ENCODE data around the gene MSH5.

Gene MSH5

GRCh38 chr6:31713465-31713864 is 26.3 kb upstream of the MSH5 start:
- no peak for DNase-seq

GRCh38 chr6:31713991-31714684 is 25.7 kb upstream of the MSH5 start:
- DNase-seq, result no peak

GRCh38 chr6:31715022-31715958 is 24.5 kb upstream of the MSH5 start, which contains the start of gene LY6G6D:
TSS of gene LY6G6D (plus strand) at chr6:31715348. CDS start at chr6:31715356, 8 bp downstream.
- no peak for DNase-seq

DNA sequence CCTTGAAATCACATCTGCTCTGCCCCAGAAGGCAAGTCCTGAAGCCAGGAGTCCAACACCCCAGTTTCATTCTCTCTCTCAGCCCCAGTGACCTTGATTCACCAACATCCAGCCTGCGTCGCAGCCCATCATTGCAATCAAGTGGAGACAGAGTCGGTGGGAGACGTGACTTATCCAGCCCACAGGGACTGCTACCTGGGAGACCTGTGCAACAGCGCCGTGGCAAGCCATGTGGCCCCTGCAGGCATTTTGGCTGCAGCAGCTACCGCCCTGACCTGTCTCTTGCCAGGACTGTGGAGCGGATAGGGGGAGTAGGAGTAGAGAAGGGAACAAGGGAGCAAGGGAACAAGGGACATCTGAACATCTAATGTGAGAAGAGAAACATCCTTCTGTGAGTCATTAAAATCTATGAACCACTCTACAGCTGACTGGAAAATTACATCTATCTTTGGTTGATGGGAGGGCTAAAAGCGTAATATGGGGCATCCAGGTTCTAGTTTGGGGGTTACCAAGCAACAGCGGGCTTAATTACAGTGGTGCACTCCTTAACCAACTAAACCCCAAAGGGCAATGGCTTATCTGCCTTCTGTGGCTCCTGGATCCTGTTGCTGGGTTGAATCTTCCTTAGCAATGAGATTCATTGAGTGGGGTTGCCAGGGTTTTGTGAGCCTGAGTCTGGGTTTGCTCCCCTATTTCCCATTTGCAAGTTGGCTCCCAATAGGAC is 22.1 kb upstream of the MSH5 start:
- no peak for DNase-seq

- DNase-seq, result no peak
Observed at GRCh38 chr6:31718265-31718664, 21.5 kb upstream of the MSH5 start.

DNA sequence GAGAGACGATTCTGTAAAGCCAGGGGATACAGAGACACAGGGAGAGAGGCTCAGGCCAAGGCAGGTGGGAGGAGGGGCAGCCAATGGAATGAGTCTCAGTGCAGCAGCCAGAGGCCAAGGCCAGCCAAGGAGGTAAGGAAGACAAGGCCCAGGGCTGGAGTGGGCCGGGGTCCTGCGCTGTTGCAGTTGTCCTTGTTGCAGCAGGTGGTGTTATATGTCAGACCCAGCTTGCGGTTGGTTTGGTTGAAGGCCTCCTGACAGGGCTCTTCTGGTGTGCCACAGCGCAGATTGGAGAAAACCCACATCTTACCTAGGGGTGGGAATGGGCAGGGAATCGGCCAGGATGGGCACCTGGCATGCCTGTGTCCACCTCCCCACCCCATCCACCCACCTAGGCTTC is 20.8 kb upstream of the MSH5 start:
- DNase-seq, result no peak

- no peak for DNase-seq
Observed at GRCh38 chr6:31720196-31720770, 19.5 kb upstream of the MSH5 start.

DNA sequence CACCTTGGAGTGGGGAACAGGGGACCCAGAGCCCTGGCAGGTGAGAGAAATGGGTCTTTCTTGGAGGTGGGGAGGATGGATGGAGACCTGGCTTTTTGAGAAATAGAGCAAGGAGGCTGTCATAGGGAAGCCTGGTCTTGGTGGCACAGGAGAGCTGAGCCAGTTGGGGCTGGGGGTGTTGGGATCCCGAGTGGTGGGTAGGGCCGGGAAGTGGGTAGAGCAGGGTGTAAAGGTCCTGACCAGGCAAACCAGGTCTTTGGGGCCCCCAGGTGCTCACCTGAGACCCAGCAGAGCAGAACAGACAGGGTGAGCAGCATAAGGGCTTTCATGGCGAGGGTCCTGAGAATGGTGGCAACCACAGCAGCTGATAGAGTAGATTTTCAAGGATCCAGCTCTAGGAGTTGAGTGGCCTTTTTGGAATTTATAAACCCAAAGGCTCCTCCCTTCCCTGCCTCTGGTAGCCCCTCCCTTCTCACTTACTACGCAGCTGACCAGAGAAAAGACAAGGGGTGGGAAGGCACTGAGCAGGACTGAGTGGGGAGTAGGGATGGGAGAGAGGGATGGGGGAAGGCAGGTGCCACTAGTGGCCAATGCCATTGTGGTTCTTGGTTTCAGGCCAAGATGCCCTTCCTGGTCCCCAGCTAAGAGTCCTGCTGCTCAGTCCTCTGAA is 18.3 kb upstream of the MSH5 start, which contains the start of gene LY6G6C:
LY6G6C (minus strand) TSS at position 396 of the 670 bp plus-strand sequence; CDS start at position 329, 67 bp downstream.
- DNase-seq, result no peak

DNA sequence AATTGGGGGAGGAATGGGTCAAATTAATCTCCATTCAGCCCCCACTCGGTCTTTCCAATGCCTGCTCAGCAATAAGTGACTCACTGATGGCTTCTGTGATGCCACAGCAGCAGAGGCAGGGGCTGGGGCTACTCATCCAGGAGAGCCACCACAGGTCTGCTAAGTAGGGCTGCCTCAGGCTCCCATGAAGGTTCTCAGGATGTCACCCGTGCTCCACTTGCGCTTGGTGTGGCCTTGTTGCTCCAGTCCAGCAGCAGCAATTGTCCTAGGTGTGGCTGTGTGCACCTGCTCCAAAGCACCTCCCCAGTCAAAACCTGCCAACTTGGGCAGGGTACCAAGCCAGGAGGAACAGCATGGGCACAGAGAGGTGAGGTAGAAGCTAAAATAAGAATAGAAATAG is 17.6 kb upstream of the MSH5 start:
- DNase-seq, result no peak

DNA sequence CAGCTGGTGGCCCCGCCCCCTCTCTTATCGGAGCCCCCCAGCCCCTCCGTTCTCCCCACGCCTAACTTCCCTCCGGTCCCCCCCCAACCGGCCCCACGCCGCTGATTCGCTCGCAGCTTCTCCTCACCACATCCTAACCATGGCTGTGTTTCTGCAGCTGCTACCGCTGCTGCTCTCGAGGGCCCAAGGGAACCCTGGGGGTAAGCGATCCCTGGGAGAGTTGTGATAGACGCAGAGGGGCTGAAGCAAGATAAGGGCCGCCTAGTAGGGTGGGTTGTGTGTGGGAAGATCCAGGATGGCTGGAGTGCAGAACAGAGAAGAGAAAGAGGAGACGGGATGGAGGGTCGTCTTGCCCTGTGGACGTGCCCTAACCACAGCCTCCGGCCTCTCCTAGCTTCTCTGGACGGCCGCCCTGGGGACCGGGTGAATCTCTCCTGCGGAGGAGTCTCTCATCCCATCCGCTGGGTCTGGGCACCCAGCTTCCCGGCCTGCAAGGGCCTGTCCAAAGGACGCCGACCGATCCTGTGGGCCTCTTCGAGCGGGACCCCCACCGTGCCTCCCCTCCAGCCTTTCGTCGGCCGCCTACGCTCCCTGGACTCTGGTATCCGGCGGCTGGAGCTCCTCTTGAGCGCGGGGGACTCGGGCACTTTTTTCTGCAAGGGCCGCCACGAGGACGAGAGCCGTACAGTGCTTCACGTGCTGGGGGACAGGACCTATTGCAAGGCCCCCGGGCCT is 16.4 kb upstream of the MSH5 start, which contains the start of gene MPIG6B:
MPIG6B (plus strand) TSS at position 129 of the 735 bp plus-strand sequence; CDS start at position 140, 11 bp downstream.
- no peak for DNase-seq

DNA sequence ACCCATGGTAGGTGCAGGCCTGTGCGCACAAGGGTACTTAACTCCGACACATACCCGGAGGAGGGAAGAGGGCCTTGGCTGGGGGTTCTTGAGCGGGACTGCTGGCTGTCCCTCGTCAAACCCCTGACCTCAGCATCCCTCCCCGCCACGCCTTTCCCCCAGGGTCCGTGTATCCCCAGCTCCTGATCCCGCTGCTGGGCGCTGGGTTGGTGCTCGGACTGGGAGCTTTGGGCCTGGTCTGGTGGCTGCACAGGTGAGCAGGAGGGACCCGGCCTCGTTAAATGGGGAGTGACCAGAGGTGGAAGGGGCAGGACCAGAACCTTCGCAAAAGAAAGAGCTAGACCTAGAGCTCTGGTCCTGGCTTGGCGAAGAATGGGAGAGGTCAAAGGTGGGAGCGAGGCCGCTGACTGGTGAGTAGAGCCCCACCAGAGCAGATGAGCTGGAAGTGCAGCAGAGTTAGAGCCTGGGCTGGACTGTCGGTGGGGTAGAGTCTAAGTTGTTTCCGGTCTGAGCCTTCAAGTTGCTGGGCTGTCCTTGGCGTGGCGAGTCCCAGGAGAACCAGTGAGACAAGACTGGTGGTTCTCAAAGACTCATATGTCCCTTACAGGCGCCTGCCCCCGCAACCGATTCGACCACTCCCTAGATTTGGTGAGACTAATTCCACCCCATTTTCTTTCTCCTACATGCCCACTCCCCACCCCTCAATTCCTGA is 15.7 kb upstream of the MSH5 start:
- no peak for DNase-seq

DNA sequence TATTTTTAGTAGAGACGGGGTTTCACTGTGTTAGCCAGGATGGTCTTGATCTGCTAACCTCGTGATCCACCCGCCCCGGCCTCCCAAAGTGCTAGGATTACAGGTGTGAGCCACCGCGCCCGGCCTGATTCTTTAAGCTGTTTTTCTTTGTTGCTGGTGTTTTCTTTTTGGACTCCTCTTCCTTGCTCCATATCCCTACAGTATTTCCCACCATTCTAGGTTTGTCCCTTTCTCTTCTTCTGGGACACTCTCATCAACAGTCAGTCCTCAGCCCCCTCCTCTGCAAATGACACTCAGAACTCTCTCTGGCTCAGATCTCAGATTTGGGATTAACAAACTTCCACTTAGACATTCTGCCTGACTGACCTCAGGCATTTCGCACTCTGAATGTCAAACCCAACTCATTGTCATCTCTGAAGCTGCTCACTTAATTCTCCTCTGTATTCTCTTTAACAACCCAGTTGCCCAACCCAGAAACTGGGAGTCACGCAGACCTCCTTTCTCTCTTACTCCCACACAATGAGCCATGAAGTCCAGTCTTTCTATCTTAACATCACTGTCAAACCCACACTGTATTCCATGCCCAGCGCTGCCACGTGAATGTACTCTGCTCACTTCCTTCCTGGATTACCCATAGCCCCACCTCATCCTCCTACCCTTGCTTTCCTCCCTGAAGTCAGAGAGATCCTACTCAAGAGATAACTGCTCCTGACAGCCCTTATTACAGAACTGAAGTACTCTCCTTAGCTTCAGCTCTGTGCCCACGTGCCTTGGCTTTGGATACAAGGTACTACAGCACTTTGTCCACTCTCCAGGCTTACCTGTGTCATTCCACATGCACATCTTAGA is 14.1 kb upstream of the MSH5 start:
- DNase-seq, result no peak

DNA sequence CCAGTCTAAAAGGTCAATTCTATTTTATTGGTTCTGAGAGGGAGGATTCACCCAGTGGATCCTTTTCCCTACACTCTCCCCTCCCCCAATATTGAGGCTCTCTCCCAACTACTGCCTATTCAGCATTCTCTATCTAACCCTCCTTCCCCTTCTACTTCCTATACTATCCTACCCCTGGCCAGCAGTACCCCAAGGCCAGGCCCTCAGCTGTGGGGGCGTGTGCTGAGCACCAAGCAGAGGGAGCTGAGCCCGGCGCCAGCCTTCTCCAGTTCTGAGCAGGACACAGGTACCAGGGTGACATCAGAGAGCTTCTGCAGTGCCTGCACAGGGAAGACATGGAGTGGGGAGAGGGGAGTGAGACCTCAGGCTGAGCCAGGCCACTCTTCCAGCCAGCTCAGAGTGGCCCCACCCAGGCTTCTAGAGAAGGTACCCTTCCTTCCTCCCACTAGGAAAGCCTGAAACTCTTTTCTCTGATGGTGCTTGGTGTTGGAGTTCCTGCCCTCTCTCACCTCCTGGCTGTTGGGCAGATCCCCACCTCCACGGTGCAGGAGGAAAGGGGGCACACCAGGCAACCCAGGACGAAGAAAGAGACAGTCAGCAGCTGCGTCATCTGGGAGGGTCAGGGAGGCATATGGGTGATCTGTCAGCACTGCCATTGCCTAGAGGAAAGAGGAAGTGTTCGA is 12.6 kb upstream of the MSH5 start:
- no peak for DNase-seq

DNA sequence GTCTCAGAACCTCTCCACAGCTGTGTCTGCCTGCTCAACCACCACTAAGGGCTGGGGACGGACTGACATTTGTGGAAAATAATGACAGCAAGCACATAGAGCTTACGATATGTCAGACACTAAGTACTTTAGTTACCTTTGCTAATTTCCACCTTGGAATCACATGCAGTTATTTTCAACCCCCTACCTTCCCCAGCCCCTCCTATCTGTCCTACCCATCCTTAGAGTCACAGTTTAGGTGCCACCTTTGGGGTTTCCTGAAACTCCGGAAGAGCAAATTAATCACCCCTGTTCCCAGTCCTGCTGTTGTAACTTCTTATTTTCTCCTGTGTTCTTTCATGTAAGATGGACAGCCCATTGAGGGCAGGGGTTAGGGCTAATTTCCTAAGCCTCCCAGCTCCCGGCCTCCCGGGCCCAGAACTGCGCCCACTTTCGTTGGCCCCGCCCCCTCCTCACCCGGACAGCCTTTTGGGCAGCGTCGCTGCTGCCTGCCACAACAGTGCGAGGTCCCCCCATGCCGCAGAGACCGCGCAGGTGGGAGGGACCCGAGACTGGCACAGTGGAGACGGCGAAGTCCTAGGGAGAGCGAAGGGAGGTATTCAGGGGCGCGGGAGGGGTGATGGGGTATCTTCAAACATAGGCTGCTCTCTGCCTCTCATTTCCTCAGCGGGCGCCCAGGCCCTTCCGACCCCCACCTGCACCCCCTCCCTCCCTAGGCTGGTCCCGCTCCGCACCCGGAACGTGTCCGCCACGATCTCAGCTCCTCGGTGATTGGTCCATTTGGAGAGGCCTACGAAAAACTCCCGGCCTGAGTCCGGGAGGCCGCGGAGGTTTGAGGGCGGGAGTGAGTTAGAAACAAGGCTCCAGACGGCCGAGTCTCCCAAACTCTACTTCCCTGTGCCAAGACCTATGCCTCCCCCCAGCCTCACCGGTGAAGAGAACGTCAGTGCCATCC is 11.8 kb upstream of the MSH5 start:
- DNase-seq, result no peak

DNA sequence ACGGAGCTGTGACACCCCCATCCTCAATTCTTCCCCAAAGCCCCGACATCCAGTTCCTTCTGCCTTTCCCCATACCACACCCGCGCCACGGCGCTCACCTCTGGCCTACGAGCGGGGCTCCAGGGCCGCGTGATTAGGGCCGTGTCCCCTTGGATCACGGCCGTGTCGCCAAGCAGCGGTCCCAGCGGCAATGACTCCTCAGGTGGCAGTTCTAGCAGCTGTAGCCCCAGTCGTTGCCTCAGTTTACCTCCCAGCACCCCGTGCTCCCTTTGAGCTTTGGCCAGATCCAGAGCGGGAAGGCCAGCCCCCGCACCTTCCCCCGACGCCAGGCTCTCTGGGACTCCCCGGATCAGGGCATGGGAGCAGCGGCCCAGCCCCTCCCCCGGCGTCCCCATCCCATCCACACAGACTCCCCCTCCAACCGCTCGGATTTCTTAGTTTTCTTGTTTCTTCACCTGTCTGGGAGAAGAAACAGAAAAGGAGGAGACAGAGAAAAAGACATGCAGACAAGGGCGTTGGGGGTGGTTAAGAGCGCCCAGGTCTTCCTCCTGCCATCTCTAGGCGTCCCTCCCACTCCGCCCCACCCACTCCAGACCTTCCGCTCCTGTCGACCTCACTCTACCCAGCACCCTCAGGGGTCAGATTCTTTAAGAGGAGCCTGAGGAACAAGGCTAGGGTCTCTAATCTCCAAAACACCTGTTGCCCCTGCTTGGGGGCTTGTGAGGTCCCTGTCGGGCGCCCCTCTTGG is 10.9 kb upstream of the MSH5 start, which contains the start of gene DDAH2:
DDAH2 (minus strand) TSS at position 533 of the 748 bp plus-strand sequence; CDS start at position 395, 138 bp downstream.
- no peak for DNase-seq

- DNase-seq, result peak; percentile 56 to 82 (median 73)
Observed at GRCh38 chr6:31729515-31729978, 10.3 kb upstream of the MSH5 start.
